H9 (cell line): ENCODE data around the gene PRSS16. TPM values are rescaled to one million over a fixed set of nuclear protein-coding genes. Genes with fewer than 3 reads are reported as not detected.
"Not testable (repeated sequence)": the region's sequence is repeated elsewhere in the genome, so short reads cannot be mapped to it uniquely, and the experiment has no call there.

ENCODE experiments used
- DNase-seq: peaks from one replicate; pipeline ENCODE4 v3.0.0-alpha.2; 2017
- H2AFZ ChIP-seq: one replicate; pipeline ENCODE4 v1.6.1; 2013; ENCODE audit warnings: mild to moderate bottlenecking, low read length, control low read depth, moderate library complexity
- H2AK5ac ChIP-seq: 2 replicates; pipeline ENCODE4 v1.6.1; 2013; ENCODE audit warnings: low read length, control low read depth, mixed read lengths; ENCODE audit not compliant: insufficient read length
- H2BK120ac ChIP-seq: one replicate; pipeline ENCODE4 v1.6.1; 2013; ENCODE audit warnings: low read depth, mild to moderate bottlenecking, low read length, control low read depth, inconsistent platforms; ENCODE audit not compliant: poor library complexity, severe bottlenecking
- H2BK12ac ChIP-seq: 2 replicates; pipeline ENCODE4 v1.6.1; 2013; ENCODE audit warnings: low read length, control low read depth, mixed read lengths, low read depth; ENCODE audit not compliant: insufficient read length
- H2BK15ac ChIP-seq: 2 replicates; pipeline ENCODE4 v1.6.1; 2013; ENCODE audit warnings: low read depth, low read length, control low read depth
- H2BK20ac ChIP-seq: one replicate; pipeline ENCODE4 v1.6.1; 2013; ENCODE audit warnings: low read depth, mild to moderate bottlenecking, low read length, control low read depth, inconsistent platforms; ENCODE audit not compliant: poor library complexity, severe bottlenecking
- H2BK5ac ChIP-seq: 2 replicates; pipeline ENCODE4 v1.6.1; 2013; ENCODE audit warnings: low read length, control low read depth, mixed read lengths; ENCODE audit not compliant: insufficient read length
- H3K14ac ChIP-seq: 2 replicates; pipeline ENCODE4 v1.6.1; 2013; ENCODE audit warnings: low read length, control low read depth; ENCODE audit not compliant: insufficient read depth
- H3K18ac ChIP-seq: 2 replicates; pipeline ENCODE4 v1.6.1; 2013; ENCODE audit warnings: low read depth, mild to moderate bottlenecking, mixed read lengths, low read length, control low read depth; ENCODE audit not compliant: insufficient read length
- H3K23ac ChIP-seq: 2 replicates; pipeline ENCODE4 v1.6.1; 2013; ENCODE audit warnings: low read length, control low read depth, mixed read lengths, low read depth; ENCODE audit not compliant: insufficient read length
- H3K23me2 ChIP-seq: 2 replicates; pipeline ENCODE4 v1.6.1; 2013; ENCODE audit warnings: low read depth, mild to moderate bottlenecking, mixed read lengths, low read length, control low read depth; ENCODE audit not compliant: insufficient read length, poor library complexity, severe bottlenecking
- H3K27ac ChIP-seq: 2 replicates; pipeline ENCODE4 v1.5.1; 2013; ENCODE audit warnings: low read length, control low read depth, mixed read lengths, low read depth; ENCODE audit not compliant: insufficient read length
- H3K27me3 ChIP-seq: 2 replicates; pipeline ENCODE4 v1.6.1; 2013; ENCODE audit warnings: low read length, control low read depth, inconsistent platforms; ENCODE audit not compliant: insufficient read depth
- H3K4ac ChIP-seq: 2 replicates; pipeline ENCODE4 v1.6.1; 2013; ENCODE audit warnings: low read depth, mild to moderate bottlenecking, control low read depth, inconsistent platforms, low read length, moderate library complexity
- H3K4me1 ChIP-seq: 2 replicates; pipeline ENCODE4 v1.6.1; 2013; ENCODE audit warnings: low read length, control low read depth, inconsistent platforms; ENCODE audit not compliant: insufficient read depth
- H3K4me2 ChIP-seq: 2 replicates; pipeline ENCODE4 v1.6.1; 2013; ENCODE audit warnings: low read length, control low read depth, mixed read lengths; ENCODE audit not compliant: insufficient read length, insufficient read depth
- H3K56ac ChIP-seq: 2 replicates; pipeline ENCODE4 v1.6.1; 2013; ENCODE audit warnings: low read depth, mild to moderate bottlenecking, mixed read lengths, low read length, control low read depth; ENCODE audit not compliant: insufficient read length
- H3K79me1 ChIP-seq: 2 replicates; pipeline ENCODE4 v1.6.1; 2013; ENCODE audit warnings: low read depth, mild to moderate bottlenecking, moderate library complexity, low read length, control low read depth, inconsistent platforms; ENCODE audit not compliant: insufficient read depth, poor library complexity, severe bottlenecking
- H3K79me2 ChIP-seq: 2 replicates; pipeline ENCODE4 v1.6.1; 2013; ENCODE audit warnings: low read length, control low read depth, inconsistent platforms; ENCODE audit not compliant: insufficient read depth
- H3K9ac ChIP-seq: 2 replicates; pipeline ENCODE4 v1.6.1; 2013; ENCODE audit warnings: low read length, control low read depth, mixed read lengths; ENCODE audit not compliant: insufficient read length; ENCODE audit errors: extremely low read depth
- H3K9me3 ChIP-seq: one replicate; pipeline ENCODE4 v1.6.1; 2013; ENCODE audit warnings: low read depth, low read length, inconsistent platforms; ENCODE audit not compliant: control insufficient read depth
- H3T11ph ChIP-seq: one replicate; pipeline ENCODE4 v1.6.1; 2013; ENCODE audit warnings: mild to moderate bottlenecking, low read length, control low read depth, inconsistent platforms
- H4K20me1 ChIP-seq: one replicate; pipeline ENCODE4 v1.6.1; 2013; ENCODE audit not compliant: control insufficient read depth, insufficient read length, insufficient read depth
- H4K5ac ChIP-seq: 2 replicates; pipeline ENCODE4 v1.6.1; 2013; ENCODE audit warnings: low read depth, mild to moderate bottlenecking, mixed read lengths, low read length, control low read depth; ENCODE audit not compliant: insufficient read length
- H4K8ac ChIP-seq: replicated peaks from 2 replicates; pipeline ENCODE4 v1.6.1; 2013; ENCODE audit warnings: low read length, control low read depth, mixed read lengths, low read depth; ENCODE audit not compliant: insufficient read length
- H4K91ac ChIP-seq: 2 replicates; pipeline ENCODE4 v1.6.1; 2013; ENCODE audit warnings: low read depth, mild to moderate bottlenecking, moderate library complexity, mixed read lengths, low read length, control low read depth; ENCODE audit not compliant: insufficient read length
- H3K27ac Mint-ChIP-seq, 3 experiments: 2 replicates in 2 of 3; 3 replicates in 1 of 3; pipeline ENCODE4 v1.8.0; 2020 to 2021; ENCODE audit warnings: mixed read lengths in 3 of 3, mild to moderate bottlenecking in 1 of 3, moderate library complexity in 1 of 3
- H3K27me3 Mint-ChIP-seq: 2 replicates; pipeline ENCODE4 v1.8.0; 2021; ENCODE audit warnings: low read depth, mild to moderate bottlenecking, moderate library complexity, mixed read lengths
- H3K36me3 Mint-ChIP-seq, 3 experiments: 2 replicates in 2 of 3; 3 replicates in 1 of 3; pipeline ENCODE4 v1.8.0; 2020 to 2021; ENCODE audit warnings: low read depth in 3 of 3, mixed read lengths in 3 of 3; ENCODE audit not compliant: insufficient read depth in 1 of 3
- H3K4me1 Mint-ChIP-seq, 2 experiments: 2 replicates each; pipeline ENCODE4 v1.8.0; 2020; ENCODE audit warnings: mixed read lengths in 2 of 2
- H3K4me3 Mint-ChIP-seq, 2 experiments: 2 replicates in 1 of 2; 3 replicates in 1 of 2; pipeline ENCODE4 v1.8.0; 2020 to 2021; ENCODE audit warnings: mild to moderate bottlenecking in 2 of 2, mixed read lengths in 2 of 2, moderate library complexity in 1 of 2
- H3K9me3 Mint-ChIP-seq, 2 experiments: 2 replicates in 1 of 2; 3 replicates in 1 of 2; pipeline ENCODE4 v1.8.0; 2020; ENCODE audit warnings: mild to moderate bottlenecking in 2 of 2, mixed read lengths in 2 of 2, moderate library complexity in 1 of 2
- CTCF ChIP-seq: fragments of 200-600 bp; sonication (generic); conservative IDR thresholded peaks from 3 replicates; pipeline ENCODE4 v1.8.0; 2021; ENCODE audit warnings: antibody characterized with exemption, mild to moderate bottlenecking
- WGBS: extraction: QIAGEN DNeasy Blood & Tissue Kit; methylation state at CpG from one replicate; pipeline ENCODE4 v1.1.7; 2013; ENCODE audit warnings: missing lambda C conversion rate, low lambda C conversion rate, mixed read lengths; ENCODE audit not compliant: insufficient read length; ENCODE audit errors: extremely low coverage; 5-methylcytosine and 5-hydroxymethylcytosine counted together
- total RNA-seq: library from RNA; stranded (reverse); gene quantifications from 2 replicates; pipeline ENCODE4 v1.2.1, GENCODE V29; 2021

The PRSS16 gene
- total RNA-seq, 1 experiment from 2014 or later = 14.8 TPM

- Histone ChIP-seq H3K27ac (no peak overlapping the region), H2BK5ac (no peak overlapping the region), H3K4me1 (no peaks in the 10 kb centered on the region), H2BK20ac (no peak overlapping the region), H2BK15ac (no peak overlapping the region), H2AK5ac (no peak overlapping the region), H4K91ac (no peak overlapping the region), H2BK120ac (no peak overlapping the region), H3K9me3 (no peaks in the 10 kb centered on the region), H3K79me1 (no peaks in the 10 kb centered on the region), H2AFZ (no peak overlapping the region), H3K9ac (no peak overlapping the region), H3T11ph (no peak overlapping the region), H4K5ac (no peak overlapping the region), H3K18ac (no peak overlapping the region), H4K8ac (no peak overlapping the region), H3K14ac (no peak overlapping the region), H3K56ac (no peak overlapping the region), H3K23me2 (peaks cover 6% of the 10 kb centered on the region), H3K4me2 (no peak overlapping the region), H3K23ac (no peak overlapping the region), H3K79me2 (no peaks in the 10 kb centered on the region), H2BK12ac (no peak overlapping the region), H3K4ac (no peak overlapping the region), H4K20me1 (no peaks in the 10 kb centered on the region), H3K27me3 (no peaks in the 10 kb centered on the region; the same call in 1 of the 2 replicates)
- Mint-ChIP-seq H3K4me3 (no peak overlapping the region), H3K4me1 (peaks cover 3 to 17% of the 10 kb centered on the region in 2 experiments), H3K27me3 (peaks cover 28% of the 10 kb centered on the region), H3K36me3 (no peaks in the 10 kb centered on the region), H3K27ac (no peak overlapping the region), H3K9me3 (no peaks in the 10 kb centered on the region)
- no CpG with 5 or more reads among the region's 8 CpGs for WGBS
- no peak for DNase-seq
- no peak for TF ChIP-seq CTCF
Measured at GRCh38 chr6:27263886-27264285, 16.4 kb downstream of the PRSS16 start.

GRCh38 chr6:27267003-27267402 lies 19.5 kb downstream of the PRSS16 start:
- H2BK5ac ChIP-seq, H3K56ac ChIP-seq, H2BK15ac ChIP-seq, H3K79me1 ChIP-seq, H2BK120ac ChIP-seq, H3K27ac ChIP-seq, H3K18ac ChIP-seq, H4K91ac ChIP-seq, H4K20me1 ChIP-seq, H3K4me3 Mint-ChIP-seq, H3K9me3 Mint-ChIP-seq, H3K4ac ChIP-seq, H3K27me3 ChIP-seq, H2AK5ac ChIP-seq, H3T11ph ChIP-seq, H4K5ac ChIP-seq, H3K4me1 Mint-ChIP-seq, H3K27ac Mint-ChIP-seq, H3K4me1 ChIP-seq, H3K9ac ChIP-seq, H3K4me2 ChIP-seq, H3K79me2 ChIP-seq, H3K23ac ChIP-seq, H3K36me3 Mint-ChIP-seq, H3K9me3 ChIP-seq, DNase-seq, H2BK12ac ChIP-seq, H2BK20ac ChIP-seq, H4K8ac ChIP-seq, H3K23me2 ChIP-seq, H3K14ac ChIP-seq, H2AFZ ChIP-seq: not testable (repeated sequence)
- H3K27me3 Mint-ChIP-seq = peaks cover 25% of the 10 kb centered on the region
- no CpG with 5 or more reads among the region's 3 CpGs for WGBS
